ENCODE results near the gene P2RY2. TPM values are rescaled to one million over a fixed set of nuclear protein-coding genes. Genes with fewer than 3 reads are reported as not detected.

P2RY2 gene
- total RNA-seq, 1 donor: 0.18 TPM

GRCh38 chr11:73284106-73284505 lies 66.0 kb downstream of the P2RY2 start:
- TF ChIP-seq, protein P1, sequence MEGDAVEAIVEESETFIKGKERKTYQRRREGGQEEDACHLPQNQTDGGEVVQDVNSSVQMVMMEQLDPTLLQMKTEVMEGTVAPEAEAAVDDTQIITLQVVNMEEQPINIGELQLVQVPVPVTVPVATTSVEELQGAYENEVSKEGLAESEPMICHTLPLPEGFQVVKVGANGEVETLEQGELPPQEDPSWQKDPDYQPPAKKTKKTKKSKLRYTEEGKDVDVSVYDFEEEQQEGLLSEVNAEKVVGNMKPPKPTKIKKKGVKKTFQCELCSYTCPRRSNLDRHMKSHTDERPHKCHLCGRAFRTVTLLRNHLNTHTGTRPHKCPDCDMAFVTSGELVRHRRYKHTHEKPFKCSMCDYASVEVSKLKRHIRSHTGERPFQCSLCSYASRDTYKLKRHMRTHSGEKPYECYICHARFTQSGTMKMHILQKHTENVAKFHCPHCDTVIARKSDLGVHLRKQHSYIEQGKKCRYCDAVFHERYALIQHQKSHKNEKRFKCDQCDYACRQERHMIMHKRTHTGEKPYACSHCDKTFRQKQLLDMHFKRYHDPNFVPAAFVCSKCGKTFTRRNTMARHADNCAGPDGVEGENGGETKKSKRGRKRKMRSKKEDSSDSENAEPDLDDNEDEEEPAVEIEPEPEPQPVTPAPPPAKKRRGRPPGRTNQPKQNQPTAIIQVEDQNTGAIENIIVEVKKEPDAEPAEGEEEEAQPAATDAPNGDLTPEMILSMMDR (IDR thresholded peaks at IDR 0.05; ENCODE audit: insufficient read depth, low read length): no peak
- DNase-seq (ENCODE audit: low read depth): no peak

DNA sequence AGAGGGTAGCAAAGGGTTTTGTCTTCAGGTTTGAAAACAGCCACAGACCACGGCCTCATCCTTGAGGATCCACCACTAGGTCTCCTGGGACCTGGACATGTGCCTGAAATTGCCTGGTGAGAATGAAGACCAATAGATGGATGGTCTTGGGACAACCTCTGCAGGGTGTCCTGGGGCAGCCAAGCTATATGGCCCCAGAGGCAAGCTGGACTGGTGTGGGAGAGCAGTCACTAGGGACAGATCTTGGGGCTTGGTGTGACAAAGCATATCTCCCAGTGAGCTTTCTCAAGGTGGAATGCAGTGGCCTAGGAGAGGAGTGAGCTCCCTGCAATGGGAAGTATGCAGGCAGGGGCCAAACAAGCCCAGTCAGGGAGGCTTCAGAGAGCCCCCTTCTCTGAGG lies 67.6 kb downstream of the P2RY2 start:
- TF ChIP-seq, protein P1 (IDR thresholded peaks at IDR 0.05; ENCODE audit: insufficient read depth, low read length): no peak
- DNase-seq (ENCODE audit: low read depth): no peak
- H3K4me3 ChIP-seq (ENCODE audit: low read depth, low read length): no peak overlapping the region

More at GRCh38 chr11:73284106-73284505, 66.0 kb downstream of the P2RY2 start:
- H3K4me3 ChIP-seq (ENCODE audit: low read depth, low read length): no peak overlapping the region

Other genes with a start within 250 kb of the P2RY2 start
- gene FCHSD2, start 76.0 kb upstream of the P2RY2 start, total RNA-seq (ENCODE audit: low replicate concordance): 11.3 and 14.9 TPM in 2 replicates
- 1.2 TPM in 1 of 2 replicates, not detected in the other for gene P2RY6, start 54.1 kb downstream of the P2RY2 start, total RNA-seq (ENCODE audit: low replicate concordance)
- 30.3 and 70.3 TPM in 2 replicates for gene ARHGEF17, start 90.0 kb downstream of the P2RY2 start, total RNA-seq (ENCODE audit: low replicate concordance)
- gene RELT, start 158.1 kb downstream of the P2RY2 start, total RNA-seq (ENCODE audit: low replicate concordance): 0.57 and 4.6 TPM in 2 replicates

Data from fibroblast of the aortic adventitia (primary cell).